GM12872 (cell line): ENCODE data around the gene MTFR2.

Source experiments
- CTCF ChIP-seq: IDR thresholded peaks from 3 replicates; pipeline ENCODE4 v1.5.1; 2011; ENCODE audit warnings: low read depth, mild to moderate bottlenecking, low read length, moderate library complexity; ENCODE audit not compliant: insufficient read depth

Gene MTFR2

GRCh38 chr6:136181861-136182260 is 68.2 kb downstream of the MTFR2 start:
- no peak for TF ChIP-seq CTCF

- no peak for TF ChIP-seq CTCF
Observed at GRCh38 chr6:136181512-136181833, 68.6 kb downstream of the MTFR2 start.
